Body of pancreas (tissue), 4 donors: Measurements from ENCODE around the gene MFSD11. TPM values are rescaled to one million over a fixed set of nuclear protein-coding genes. Genes with fewer than 3 reads are reported as not detected.
"Not testable (repeated sequence)": the region's sequence is repeated elsewhere in the genome, so short reads cannot be mapped to it uniquely, and the experiment has no call there.

ENCODE experiments used
- ATAC-seq: fragments of 150-250 bp; one replicate; pipeline ENCODE4 v1.9.1; 2016
- DNase-seq, 4 donors: peaks; one replicate each; pipeline ENCODE4 v3.0.0-alpha.2; 2019
- H3K27ac ChIP-seq, 4 donors: fragments of 200-600 bp; sonication (generic); 1 replicate in 3 of 4; 2 replicates in 1 of 4; pipeline versions ENCODE4 v1.5.1 to v1.6.1; 2016 to 2019; ENCODE audit warnings: mild to moderate bottlenecking in 1 of 4, mixed read lengths in 1 of 4, moderate library complexity in 1 of 4
- H3K27me3 ChIP-seq, 2 donors: fragments of 200-600 bp; sonication (generic); one replicate each; pipeline ENCODE4 v1.6.0; 2016; ENCODE audit warnings: mild to moderate bottlenecking in 1 of 2
- H3K36me3 ChIP-seq, 2 donors: fragments of 200-600 bp; sonication (generic); replicated peaks in 1 of 2; 2 replicates each; pipeline ENCODE4 v1.5.1; 2016; ENCODE audit warnings: low read depth in 2 of 2; ENCODE audit not compliant: insufficient read depth in 1 of 2
- H3K4me1 ChIP-seq: fragments of 200-600 bp; sonication (generic); one replicate; pipeline ENCODE4 v1.6.0; 2016
- H3K4me3 ChIP-seq, 2 donors: fragments of 200-600 bp; sonication (generic); 1 replicate in 1 of 2; 2 replicates in 1 of 2; pipeline ENCODE4 v1.5.1; 2016 to 2019
- H3K9me3 ChIP-seq, 3 donors: fragments of 200-600 bp; sonication (generic); 1 replicate in 2 of 3; 2 replicates in 1 of 3; pipeline ENCODE4 v1.5.1; 2016
- CTCF ChIP-seq, 7 experiments: fragments of 450-650 bp in 4 of 7; fragments of 200-600 bp in 3 of 7; sonication (generic) in 3 of 7; IDR thresholded peaks; one replicate each; pipeline ENCODE4 v1.5.1; 2016 to 2019; ENCODE audit warnings: antibody characterized with exemption in 7 of 7
- POLR2A ChIP-seq, 3 donors: fragments of 450-650 bp; IDR thresholded peaks; one replicate each; pipeline ENCODE4 v1.6.1; 2016; ENCODE audit warnings: antibody characterized with exemption in 3 of 3, mild to moderate bottlenecking in 2 of 3
- WGBS, 2 donors: methylation state at CpG; one replicate each; pipeline ENCODE4 v1.1.5; 2017; 5-methylcytosine and 5-hydroxymethylcytosine counted together
- intact Hi-C: fragments of 100-400 bp; cut with DNase I; formaldehyde crosslinking; loops from one replicate; pipeline ENCODE4 v1.15.1; 2023
- total RNA-seq, 2 donors: library from RNA; depleted of rRNA; stranded (reverse); fragments of >200 nt; gene quantifications; one replicate each; pipeline ENCODE4 v1.1.0, GENCODE V29; 2016

The MFSD11 gene
- total RNA-seq, 2 donors from 2014 or later = 7.6 to 16.6 TPM

- Histone ChIP-seq H3K36me3 (no peaks in the 10 kb centered on the region), H3K27ac (no peak overlapping the region), H3K9me3 (no peaks in the 10 kb centered on the region), H3K4me1 (peaks cover 13% of the 10 kb centered on the region), H3K4me3 (no peak overlapping the region), H3K27me3 (no peaks in the 10 kb centered on the region)
- intact Hi-C loops = no loop called here
- 82 to 90% methylated on average over 13 to 14 of the region's 14 CpGs for WGBS, 2 donors
- DNase-seq (no peak), ATAC-seq (no peak)
- TF ChIP-seq CTCF (IDR thresholded peaks at IDR 0.05) = no peak
- TF ChIP-seq POLR2A (IDR thresholded peaks at IDR 0.05) = no peak
These were observed 46.3 kb upstream of the MFSD11 start for GRCh38 chr17:76691379-76692191.

GRCh38 chr17:76695059-76695831, 42.7 kb upstream of the MFSD11 start:
- ATAC-seq (no peak), DNase-seq (no peak)
- no peak overlapping the region for H3K4me3 ChIP-seq

GRCh38 chr17:76696763-76697701, 40.9 kb upstream of the MFSD11 start:
- intact Hi-C loops = no loop called here
- no peak for TF ChIP-seq CTCF (IDR thresholded peaks at IDR 0.05)
- TF ChIP-seq POLR2A (IDR thresholded peaks at IDR 0.05) = no peak
- ATAC-seq (peak; percentile 36), DNase-seq (no peak)
- Histone ChIP-seq H3K4me3 (no peak overlapping the region), H3K9me3 (no peaks in the 10 kb centered on the region), H3K27ac (peak overlapping the region in 2 of 4 donors; percentile 5 to 18), H3K36me3 (no peaks in the 10 kb centered on the region), H3K4me1 (peaks cover 19% of the 10 kb centered on the region), H3K27me3 (no peaks in the 10 kb centered on the region)
- 79 to 86% methylated on average over 18 to 25 of the region's 25 CpGs for WGBS, 2 donors

More at GRCh38 chr17:76695059-76695831, 42.7 kb upstream of the MFSD11 start:
- intact Hi-C loops = no loop called here
- H3K36me3 ChIP-seq = no peaks in the 10 kb centered on the region
- H3K27me3 ChIP-seq = no peaks in the 10 kb centered on the region
- no peak for TF ChIP-seq POLR2A (IDR thresholded peaks at IDR 0.05)
- no peak for TF ChIP-seq CTCF (IDR thresholded peaks at IDR 0.05)
- H3K4me1 ChIP-seq = peaks cover 6% of the 10 kb centered on the region
- H3K27ac ChIP-seq = peak overlapping the region in 2 of 4 donors; percentile 5 to 39
- no peaks in the 10 kb centered on the region for H3K9me3 ChIP-seq
- WGBS, 2 donors = 70 to 74% methylated on average over 16 of the region's 16 CpGs

DNA sequence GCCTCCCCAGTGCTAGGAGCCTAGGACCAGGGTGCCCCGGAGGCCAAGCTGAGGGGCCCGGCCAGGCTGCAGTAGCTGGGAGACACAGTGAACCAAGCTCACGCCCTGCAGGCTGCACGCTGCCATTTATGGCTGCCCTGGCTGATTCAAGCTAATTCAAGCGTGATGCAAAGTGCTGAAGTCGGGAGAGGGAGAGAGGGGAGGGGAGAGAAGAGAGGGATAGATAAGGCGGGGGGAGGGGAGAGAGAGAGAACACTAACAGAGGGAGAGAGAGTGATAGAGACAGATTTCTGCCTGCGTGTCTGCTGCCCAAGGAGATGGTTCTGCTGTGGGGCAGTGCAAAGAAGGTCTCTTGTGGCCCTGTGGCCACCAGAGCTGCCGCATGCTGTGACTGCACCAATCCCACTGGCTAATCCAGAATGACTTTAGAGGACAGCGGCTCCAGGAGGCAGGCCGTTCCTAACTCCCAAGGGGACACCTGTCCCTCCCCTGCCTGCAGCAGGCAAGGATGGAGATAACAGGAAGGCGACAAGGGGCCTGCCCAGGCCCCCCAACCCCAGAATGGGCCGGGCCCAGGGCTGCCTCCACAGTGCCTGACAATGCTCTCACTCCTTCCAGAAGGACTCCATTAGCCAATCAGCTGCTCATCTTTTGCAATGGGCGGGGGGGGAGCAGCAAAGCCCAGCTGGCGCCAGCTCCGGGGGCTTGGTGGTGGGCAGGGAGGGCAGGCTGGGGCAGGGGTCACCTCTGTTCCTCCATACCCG, 40.0 kb upstream of the MFSD11 start:
- Histone ChIP-seq H3K9me3 (no peaks in the 10 kb centered on the region), H3K4me3 (no peak overlapping the region), H3K4me1 (peaks cover 19% of the 10 kb centered on the region), H3K36me3 (no peaks in the 10 kb centered on the region), H3K27me3 (no peaks in the 10 kb centered on the region), H3K27ac (peak overlapping the region in 1 of 4 donors; percentile 18)
- 75 to 77% methylated on average over 13 to 16 of the region's 17 CpGs for WGBS, 2 donors
- intact Hi-C loops = no loop called here
- TF ChIP-seq POLR2A (IDR thresholded peaks at IDR 0.05) = no peak
- no peak for TF ChIP-seq CTCF (IDR thresholded peaks at IDR 0.05)
- ATAC-seq (no peak), DNase-seq (no peak)

DNA sequence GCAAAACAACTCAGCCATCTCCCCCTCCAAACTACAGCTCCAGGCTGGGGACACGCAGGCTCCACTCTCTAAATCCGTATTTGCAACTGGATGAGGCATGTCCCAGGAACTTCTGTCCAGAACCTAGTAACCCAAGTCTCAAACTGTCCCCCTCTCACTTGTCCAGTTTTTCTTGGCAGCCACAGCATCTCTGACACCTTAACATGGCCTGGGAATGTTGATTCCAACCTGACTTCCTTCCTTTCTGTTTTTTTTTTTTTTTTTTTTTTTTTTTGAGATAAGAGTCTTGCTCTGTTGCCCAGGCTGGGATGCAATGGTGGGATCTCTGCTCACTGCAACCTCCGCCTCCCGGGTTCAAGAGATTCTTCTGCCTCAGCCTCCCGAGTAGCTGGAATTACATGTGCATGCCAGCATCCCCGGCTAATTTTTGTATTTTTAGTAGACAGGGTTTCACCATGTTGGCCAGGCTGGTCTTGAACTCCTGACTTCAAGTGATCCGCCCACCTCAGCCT, 39.4 kb upstream of the MFSD11 start:
- intact Hi-C loops, ATAC-seq, H3K27ac ChIP-seq: not testable (repeated sequence)

More for the DNA sequence above, 39.4 kb upstream of the MFSD11 start:
- H3K4me1 ChIP-seq = peaks cover 19% of the 10 kb centered on the region
- not testable (repeated sequence) for H3K27me3 ChIP-seq, DNase-seq, H3K9me3 ChIP-seq, H3K36me3 ChIP-seq, H3K4me3 ChIP-seq
- WGBS, 2 donors = 93% methylated on average over 7 of the region's 7 CpGs
